GM23248 (cell line): ENCODE data around the gene PTPRN2.

Experiments
- EZH2 ChIP-seq: fragments of 200-600 bp; sonication (generic); IDR thresholded peaks from 2 replicates; pipeline ENCODE4 v1.6.1; 2018; ENCODE audit warnings: antibody characterized with exemption, mild to moderate bottlenecking; ENCODE audit not compliant: insufficient read depth, poor library complexity, severe bottlenecking
- EZH2phosphoT487 ChIP-seq: fragments of 200-600 bp; sonication (generic); IDR thresholded peaks from 2 replicates; pipeline ENCODE4 v1.6.1; 2018; ENCODE audit warnings: antibody characterized with exemption, moderate library complexity, mild to moderate bottlenecking, low read depth; ENCODE audit not compliant: insufficient read depth

GRCh38 chr7:157794746-157795065 lies 792.9 kb downstream of the PTPRN2 start:
- no peak for TF ChIP-seq EZH2
- no peak for TF ChIP-seq EZH2phosphoT487
